Body of pancreas (tissue), 4 donors: ENCODE data around the gene CD79A. TPM values are rescaled to one million over a fixed set of nuclear protein-coding genes. Genes with fewer than 3 reads are reported as not detected.

Experiments used
- ATAC-seq: fragments of 150-250 bp; one replicate; pipeline ENCODE4 v1.9.1; 2016
- DNase-seq, 4 donors: peaks; one replicate each; pipeline ENCODE4 v3.0.0-alpha.2; 2019
- H3K27ac ChIP-seq, 4 donors: fragments of 200-600 bp; sonication (generic); 1 replicate in 3 of 4; 2 replicates in 1 of 4; pipeline versions ENCODE4 v1.5.1 to v1.6.1; 2016 to 2019; ENCODE audit warnings: mild to moderate bottlenecking in 1 of 4, mixed read lengths in 1 of 4, moderate library complexity in 1 of 4
- H3K27me3 ChIP-seq, 2 donors: fragments of 200-600 bp; sonication (generic); one replicate each; pipeline ENCODE4 v1.6.0; 2016; ENCODE audit warnings: mild to moderate bottlenecking in 1 of 2
- H3K36me3 ChIP-seq, 2 donors: fragments of 200-600 bp; sonication (generic); replicated peaks in 1 of 2; 2 replicates each; pipeline ENCODE4 v1.5.1; 2016; ENCODE audit warnings: low read depth in 2 of 2; ENCODE audit not compliant: insufficient read depth in 1 of 2
- H3K4me1 ChIP-seq: fragments of 200-600 bp; sonication (generic); one replicate; pipeline ENCODE4 v1.6.0; 2016
- H3K4me3 ChIP-seq, 2 donors: fragments of 200-600 bp; sonication (generic); 1 replicate in 1 of 2; 2 replicates in 1 of 2; pipeline ENCODE4 v1.5.1; 2016 to 2019
- H3K9me3 ChIP-seq, 3 donors: fragments of 200-600 bp; sonication (generic); 1 replicate in 2 of 3; 2 replicates in 1 of 3; pipeline ENCODE4 v1.5.1; 2016
- CTCF ChIP-seq, 7 experiments: fragments of 450-650 bp in 4 of 7; fragments of 200-600 bp in 3 of 7; sonication (generic) in 3 of 7; IDR thresholded peaks; one replicate each; pipeline ENCODE4 v1.5.1; 2016 to 2019; ENCODE audit warnings: antibody characterized with exemption in 7 of 7
- POLR2A ChIP-seq, 3 donors: fragments of 450-650 bp; IDR thresholded peaks; one replicate each; pipeline ENCODE4 v1.6.1; 2016; ENCODE audit warnings: antibody characterized with exemption in 3 of 3, mild to moderate bottlenecking in 2 of 3
- WGBS, 2 donors: methylation state at CpG; one replicate each; pipeline ENCODE4 v1.1.5; 2017; 5-methylcytosine and 5-hydroxymethylcytosine counted together
- intact Hi-C: fragments of 100-400 bp; cut with DNase I; formaldehyde crosslinking; loops from one replicate; pipeline ENCODE4 v1.15.1; 2023
- total RNA-seq, 2 donors: library from RNA; depleted of rRNA; stranded (reverse); fragments of >200 nt; gene quantifications; one replicate each; pipeline ENCODE4 v1.1.0, GENCODE V29; 2016

CD79A gene
- total RNA-seq, 2 donors from 2014 or later, result not detected

GRCh38 chr19:41896581-41896942 is 19.5 kb downstream of the CD79A start:
- H3K27me3 ChIP-seq, result no peaks in the 10 kb centered on the region
- TF ChIP-seq POLR2A (IDR thresholded peaks at IDR 0.05) (no peak), CTCF (IDR thresholded peaks at IDR 0.05) (no peak)
- 80% methylated on average over 1 of the region's 1 CpG; no CpG with 5 or more reads in 1 of the 2 donors for WGBS, 2 donors
- H3K9me3 ChIP-seq, result no peaks in the 10 kb centered on the region
- ATAC-seq (no peak), DNase-seq (no peak)
- H3K36me3 ChIP-seq, result peaks cover 5 to 33% of the 10 kb centered on the region in 2 donors
- H3K4me3 ChIP-seq, result no peak overlapping the region
- H3K4me1 ChIP-seq, result no peaks in the 10 kb centered on the region
- no peak overlapping the region for H3K27ac ChIP-seq
- intact Hi-C loops, result no loop called here

DNA sequence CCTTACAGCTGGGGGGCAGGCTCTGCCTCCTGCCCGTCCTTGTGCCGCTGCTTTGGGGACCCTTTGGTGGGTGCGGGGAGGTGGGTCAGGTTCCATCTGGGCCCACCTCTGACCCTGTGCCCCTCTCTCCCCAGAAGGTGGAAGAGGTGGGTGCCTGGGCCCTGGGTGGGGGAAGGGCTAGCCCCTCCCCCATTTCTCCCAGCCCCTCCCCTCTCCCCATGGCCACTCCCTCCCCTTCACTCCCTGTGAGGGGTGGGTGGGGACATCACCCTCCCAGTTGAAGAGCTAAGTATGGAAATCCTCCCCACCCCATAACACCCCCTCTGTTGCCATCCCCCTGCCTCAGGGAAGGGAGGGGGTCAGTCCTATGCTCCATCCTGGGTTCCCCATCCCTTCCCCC is 20.1 kb downstream of the CD79A start:
- H3K4me3 ChIP-seq, result no peak overlapping the region
- no peaks in the 10 kb centered on the region for H3K4me1 ChIP-seq
- DNase-seq (no peak), ATAC-seq (no peak)
- no peak overlapping the region for H3K27ac ChIP-seq
- 100% methylated on average over 3 of the region's 3 CpGs; no CpG with 5 or more reads in 1 of the 2 donors for WGBS, 2 donors
- peaks cover 5 to 40% of the 10 kb centered on the region in 2 donors for H3K36me3 ChIP-seq
- TF ChIP-seq CTCF (IDR thresholded peaks at IDR 0.05) (no peak), POLR2A (IDR thresholded peaks at IDR 0.05) (no peak)
- no peaks in the 10 kb centered on the region for H3K27me3 ChIP-seq
- intact Hi-C loops, result no loop called here
- no peaks in the 10 kb centered on the region for H3K9me3 ChIP-seq

DNA sequence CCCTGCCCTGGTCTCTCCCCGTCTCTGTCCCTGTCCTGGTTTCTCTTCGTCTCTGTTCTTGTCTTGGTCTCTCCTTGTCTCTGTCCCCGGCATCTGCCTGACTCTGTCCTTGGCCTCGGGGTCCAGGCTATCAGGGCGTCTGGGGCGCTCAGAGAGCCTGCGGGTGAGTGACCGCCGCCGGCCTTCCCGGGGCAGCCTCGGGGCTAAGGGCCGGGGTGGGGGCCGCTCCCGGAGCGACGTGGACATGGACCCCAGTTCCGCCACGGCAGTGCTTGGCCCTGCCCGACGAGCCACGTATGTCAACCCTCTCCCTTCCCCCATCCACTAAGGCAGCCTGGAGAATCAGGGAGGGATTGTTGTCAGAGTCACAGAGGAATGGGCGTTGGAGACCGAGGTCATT is 20.7 kb downstream of the CD79A start:
- Histone ChIP-seq H3K27me3 (no peaks in the 10 kb centered on the region), H3K4me1 (no peaks in the 10 kb centered on the region), H3K36me3 (peaks cover 5 to 46% of the 10 kb centered on the region in 2 donors), H3K27ac (no peak overlapping the region), H3K4me3 (no peak overlapping the region), H3K9me3 (no peaks in the 10 kb centered on the region)
- WGBS, 2 donors, result 81 to 86% methylated on average over 19 to 24 of the region's 24 CpGs
- DNase-seq (no peak), ATAC-seq (no peak)
- TF ChIP-seq POLR2A (IDR thresholded peaks at IDR 0.05) (no peak), CTCF (IDR thresholded peaks at IDR 0.05) (no peak)
- intact Hi-C loops, result no loop called here

DNA sequence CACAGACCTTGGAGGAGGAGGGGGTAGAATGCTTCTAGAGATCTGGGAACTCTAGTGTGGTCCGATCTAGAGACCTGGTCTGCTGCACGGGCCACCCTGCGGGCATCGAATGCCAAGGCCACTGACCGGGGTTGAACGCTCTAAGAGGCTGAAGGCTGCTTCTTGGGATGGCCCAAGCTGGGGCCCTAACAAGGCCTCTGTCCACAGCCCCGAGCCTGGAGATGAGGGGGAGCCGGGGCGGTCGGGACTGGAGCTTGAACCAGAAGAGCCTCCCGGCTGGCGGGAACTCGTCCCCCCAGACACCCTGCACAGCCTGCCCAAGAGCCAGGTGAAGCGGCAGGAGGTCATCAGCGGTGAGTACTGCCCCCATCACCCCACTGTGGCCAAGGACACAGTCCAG is 21.2 kb downstream of the CD79A start:
- Histone ChIP-seq H3K27me3 (no peaks in the 10 kb centered on the region), H3K36me3 (peaks cover 5 to 50% of the 10 kb centered on the region in 2 donors), H3K4me1 (no peaks in the 10 kb centered on the region), H3K27ac (no peak overlapping the region), H3K9me3 (no peaks in the 10 kb centered on the region), H3K4me3 (no peak overlapping the region)
- TF ChIP-seq POLR2A (IDR thresholded peaks at IDR 0.05) (no peak), CTCF (IDR thresholded peaks at IDR 0.05) (no peak)
- DNase-seq, result no peak
- intact Hi-C loops, result no loop called here
- no peak for ATAC-seq
- WGBS, 2 donors, result 90 to 94% methylated on average over 6 to 15 of the region's 15 CpGs

- H3K36me3 ChIP-seq, result peaks cover 5 to 55% of the 10 kb centered on the region in 2 donors
- ATAC-seq, result no peak
These were observed 24.8 kb downstream of the CD79A start for GRCh38 chr19:41901707-41902360.

More at GRCh38 chr19:41901707-41902360, 24.8 kb downstream of the CD79A start:
- Histone ChIP-seq H3K27ac (no peak overlapping the region), H3K4me3 (no peak overlapping the region), H3K27me3 (no peaks in the 10 kb centered on the region), H3K4me1 (peaks cover 12% of the 10 kb centered on the region), H3K9me3 (no peaks in the 10 kb centered on the region)
- WGBS, 2 donors, result 88 to 96% methylated on average over 10 to 21 of the region's 21 CpGs
- DNase-seq, result no peak
- no peak for TF ChIP-seq POLR2A (IDR thresholded peaks at IDR 0.05)
- no peak for TF ChIP-seq CTCF (IDR thresholded peaks at IDR 0.05)
- intact Hi-C loops, result no loop called here
